GM12801 (cell line): ENCODE results near the gene PATJ.

ENCODE experiments used
- CTCF ChIP-seq: IDR thresholded peaks from one replicate; pipeline ENCODE4 v1.5.1; 2011; ENCODE audit warnings: control low read depth; ENCODE audit not compliant: insufficient read length; ENCODE audit errors: extremely low read depth

Gene PATJ

DNA sequence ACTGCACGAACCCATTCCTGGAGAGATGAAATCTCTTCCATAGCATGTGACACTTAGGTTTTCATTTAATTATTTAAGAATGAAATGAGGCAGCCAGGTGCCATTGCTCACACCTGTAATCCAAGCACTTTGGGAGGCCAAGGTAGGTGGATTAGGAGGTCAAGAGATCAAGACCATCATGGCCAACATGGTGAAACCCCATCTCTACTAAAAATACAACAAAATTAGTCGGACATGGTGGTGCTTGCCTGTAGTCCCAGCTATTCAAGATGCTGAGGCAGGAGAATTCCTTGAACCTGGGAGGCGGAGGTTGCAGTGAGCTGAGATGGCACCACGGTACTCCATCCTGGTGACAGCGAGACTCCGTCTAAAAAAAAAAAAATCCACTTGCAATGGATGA lies 470.1 kb downstream of the PATJ start:
- no peak for TF ChIP-seq CTCF

- no peak for TF ChIP-seq CTCF
Measured at GRCh38 chr1:62213075-62213914, 471.0 kb downstream of the PATJ start.

DNA sequence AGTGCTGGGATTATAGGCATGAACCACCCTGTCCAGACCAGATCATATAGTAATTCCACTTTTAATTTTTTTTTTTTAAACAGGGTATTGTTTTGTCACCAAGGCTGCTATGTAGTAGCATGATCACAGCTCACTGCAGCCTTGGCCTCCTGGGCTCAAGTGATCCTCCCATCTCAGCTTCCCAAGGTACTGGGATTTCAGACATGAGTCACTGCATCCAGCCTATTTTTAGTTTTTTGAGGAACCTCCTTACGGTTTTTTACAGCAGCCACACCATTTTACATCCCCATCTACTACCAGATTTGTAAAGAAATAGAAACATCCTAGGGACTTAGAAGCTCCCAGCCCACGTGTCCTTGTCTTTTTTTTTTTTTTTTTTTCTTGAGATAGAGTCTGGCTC lies 476.3 kb downstream of the PATJ start:
- TF ChIP-seq CTCF: no peak

DNA sequence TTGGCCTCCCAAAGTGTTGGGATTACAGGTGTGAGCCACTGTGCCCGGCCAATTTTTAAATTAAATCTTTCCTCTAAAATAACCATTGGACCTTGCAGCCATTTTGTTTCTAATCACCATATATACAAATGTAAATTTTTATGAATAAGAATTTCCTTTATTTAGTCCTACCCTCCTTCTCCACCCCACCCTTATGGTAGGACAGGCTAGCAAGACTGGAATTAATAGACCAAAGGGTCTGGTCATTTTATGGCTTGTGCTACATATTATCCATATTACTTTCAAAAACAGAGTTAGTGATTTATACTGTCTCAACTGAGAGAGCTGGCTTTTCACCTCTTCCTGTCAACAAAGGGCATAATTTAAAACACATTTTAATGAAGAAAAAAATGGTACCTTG lies 478.9 kb downstream of the PATJ start:
- TF ChIP-seq CTCF: no peak

DNA sequence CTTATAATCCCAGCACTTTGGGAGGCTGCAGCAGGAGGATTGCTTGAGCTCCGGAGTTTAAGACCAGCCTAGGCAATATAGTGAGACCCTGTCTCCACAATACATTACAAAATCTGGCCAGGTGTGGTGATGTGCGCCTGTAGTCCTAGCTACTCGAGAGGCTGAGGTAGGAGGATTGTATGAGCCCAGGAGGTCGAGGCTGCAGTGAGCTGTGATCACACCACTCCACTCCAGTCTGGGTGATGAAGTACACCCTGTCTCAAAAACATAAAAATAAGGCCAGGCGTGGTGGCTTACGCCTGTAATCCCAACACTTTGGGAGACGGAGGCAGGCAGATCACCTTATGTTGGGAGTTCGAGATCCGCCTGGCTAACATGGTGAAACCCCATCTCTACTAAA lies 480.0 kb downstream of the PATJ start:
- TF ChIP-seq CTCF: no peak

DNA sequence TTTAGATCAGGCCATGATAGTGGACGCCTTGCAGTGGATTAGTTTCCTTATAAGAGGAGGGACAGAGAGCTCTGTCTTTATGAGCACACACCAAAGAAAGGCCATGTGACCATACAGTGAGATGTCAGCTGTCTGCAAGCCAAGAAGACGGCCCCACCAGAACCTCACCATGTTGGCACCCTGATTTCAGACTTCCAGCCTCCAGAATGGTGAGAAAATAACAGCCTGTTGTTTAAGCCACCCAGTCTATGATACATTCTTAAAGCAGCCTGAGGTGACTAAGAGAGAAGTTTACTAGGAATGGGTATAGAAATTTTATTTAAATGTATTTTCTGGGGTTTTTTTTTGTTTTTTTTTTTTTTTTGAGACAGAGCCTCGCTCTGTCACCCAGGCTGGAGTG lies 481.9 kb downstream of the PATJ start:
- TF ChIP-seq CTCF: no peak

- no peak for TF ChIP-seq CTCF
Measured at GRCh38 chr1:62227496-62227895, 485.2 kb downstream of the PATJ start.
